Fibroblast of pulmonary artery (primary cell): ENCODE measurements around the gene HOXA3.

Experiments used
- DNase-seq: peaks from one replicate; pipeline ENCODE4 v3.0.0-alpha.2; 2010; ENCODE audit warnings: low read depth
- H3K4me3 ChIP-seq: replicated peaks from 2 replicates; pipeline ENCODE4 v1.5.1; 2011; ENCODE audit warnings: low read depth, mild to moderate bottlenecking, control low read depth, low read length, moderate library complexity
- CTCF ChIP-seq: IDR thresholded peaks from 2 replicates; pipeline ENCODE4 v1.5.1; 2011; ENCODE audit warnings: mild to moderate bottlenecking, control low read depth, low read length, inconsistent platforms; ENCODE audit errors: missing control alignments

Gene HOXA3

GRCh38 chr7:27187475-27188385 is 35.3 kb upstream of the HOXA3 start:
- DNase-seq: no peak
- H3K4me3 ChIP-seq: no peak overlapping the region
- TF ChIP-seq CTCF: no peak

- no peak for TF ChIP-seq CTCF
- DNase-seq: no peak
- H3K4me3 ChIP-seq: no peak overlapping the region
Observed at GRCh38 chr7:27186668-27187474, 34.5 kb upstream of the HOXA3 start.

- no peak overlapping the region for H3K4me3 ChIP-seq
- TF ChIP-seq CTCF: no peak
- no peak for DNase-seq
Observed at GRCh38 chr7:27185854-27186667, 33.7 kb upstream of the HOXA3 start.

DNA sequence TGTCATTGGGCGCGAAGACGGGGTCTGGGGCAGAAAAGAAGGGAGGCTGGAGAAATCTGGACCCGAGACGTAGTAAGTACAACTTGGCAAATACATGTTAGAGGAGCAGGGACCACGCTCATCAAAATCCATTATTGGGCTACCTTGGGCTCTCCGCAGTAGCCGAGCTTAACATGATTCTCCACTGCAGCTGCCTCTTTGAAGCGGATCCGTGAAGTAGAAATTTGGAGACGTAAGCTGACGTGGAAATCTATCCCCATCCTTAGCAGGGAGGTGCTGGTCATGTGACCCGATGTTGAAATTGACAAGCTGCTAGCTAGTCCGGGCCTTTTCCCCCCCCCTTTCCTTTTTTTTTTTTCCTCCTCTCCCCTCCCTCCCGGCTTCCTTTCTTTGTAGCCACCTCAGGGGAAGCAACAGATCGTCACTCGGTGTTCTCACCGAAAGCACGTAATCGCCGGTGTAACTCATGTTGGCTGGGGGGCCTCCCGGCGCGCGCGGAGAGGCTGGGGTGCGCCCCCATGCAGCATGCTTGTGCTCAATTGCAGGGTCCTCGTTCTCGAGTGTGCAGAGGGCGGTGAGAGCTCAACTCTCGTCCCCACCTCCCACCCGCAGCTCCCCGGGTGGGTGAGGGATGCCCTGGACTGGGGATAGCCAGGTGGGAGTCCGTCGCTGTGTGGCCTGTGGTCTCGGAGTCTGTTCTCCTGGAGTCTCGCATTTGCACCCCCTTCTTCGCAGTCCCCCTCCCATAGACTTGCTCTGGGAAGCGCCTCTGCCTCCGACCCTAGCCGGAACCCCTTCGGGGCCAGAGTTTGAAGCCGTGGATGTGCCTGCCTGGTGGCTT is 32.9 kb upstream of the HOXA3 start, which contains the start of gene HOXA11:
Gene HOXA11 (minus strand): TSS at position 220 of the 841 bp plus-strand sequence. CDS start 88 bp downstream, at position 132.
- peak; percentile 25 for DNase-seq
- no peak for TF ChIP-seq CTCF
- peak within 1 kb of the TSS; percentile 25 for H3K4me3 ChIP-seq

DNA sequence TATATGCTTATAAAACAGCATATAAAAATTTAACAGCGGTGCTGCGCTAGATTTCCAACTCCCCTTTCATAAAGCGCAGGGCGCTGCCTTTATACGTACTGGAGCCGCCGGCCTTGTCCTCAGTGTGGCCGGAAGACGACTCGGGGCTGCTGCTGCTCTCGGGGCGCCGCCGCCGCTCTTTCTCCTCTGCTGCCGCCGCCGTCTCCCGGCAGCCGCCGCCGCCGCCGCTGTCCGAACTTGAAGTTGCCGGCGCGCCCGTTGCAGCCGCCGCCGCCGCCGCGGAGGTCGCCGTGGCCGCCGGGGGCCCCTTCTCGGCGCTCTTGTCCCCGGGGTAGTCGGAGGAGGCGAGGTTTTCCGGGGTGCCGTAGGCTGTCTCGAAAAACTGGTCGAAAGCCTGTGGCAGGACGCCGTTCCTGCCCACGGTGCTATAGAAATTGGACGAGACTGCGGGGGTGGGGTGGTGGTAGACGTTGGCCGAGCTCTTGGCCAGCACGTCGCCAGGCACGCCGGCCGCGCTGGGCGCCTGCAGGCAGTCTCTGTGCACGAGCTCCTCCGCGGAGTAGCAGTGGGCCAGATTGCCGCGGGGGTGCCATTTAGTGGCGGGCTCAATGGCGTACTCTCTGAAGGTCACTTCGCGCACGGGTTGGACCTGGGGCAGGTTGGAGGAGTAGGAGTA is 32.1 kb upstream of the HOXA3 start:
- peak; percentile 13 for DNase-seq
- peak overlapping the region; percentile 25 for H3K4me3 ChIP-seq
- no peak for TF ChIP-seq CTCF
